Activated CD4-positive, alpha-beta T cell treated with anti-CD3 and anti-CD28 coated beads for 36 hours (primary cell): Measurements from ENCODE around the gene ARID4B. TPM values are rescaled to one million over a fixed set of nuclear protein-coding genes. Genes with fewer than 3 reads are reported as not detected.
"Not testable (repeated sequence)": the region's sequence is repeated elsewhere in the genome, so short reads cannot be mapped to it uniquely, and the experiment has no call there.

Experiments
- ATAC-seq: fragments of 200-7000 bp; cut with Tn5 transposase; one replicate; pipeline ENCODE4 v1.10.0; 2021; ENCODE audit warnings: mild to moderate bottlenecking, moderate library complexity
- CTCF ChIA-PET: fragments of 350-600 bp; sonication (Branson Sonifier 250); formaldehyde crosslinking; loops from one replicate; lab custom pipeline; 2021; ENCODE audit warnings: antibody characterized with exemption; lab: Charles Lee
- POLR2A ChIA-PET: fragments of 350-600 bp; sonication (Branson Sonifier 250); formaldehyde crosslinking; loops from one replicate; lab custom pipeline; 2021; ENCODE audit warnings: antibody characterized with exemption, inconsistent platforms; lab: Charles Lee
- DNase-seq: peaks from one replicate; pipeline ENCODE4 v3.0.0-alpha.2; 2020
- H3K27ac Mint-ChIP-seq: one replicate; pipeline ENCODE4 v1.8.0; 2021; ENCODE audit warnings: mixed read lengths
- H3K27me3 Mint-ChIP-seq: one replicate; pipeline ENCODE4 v1.8.0; 2021; ENCODE audit warnings: mixed read lengths
- H3K36me3 Mint-ChIP-seq: one replicate; pipeline ENCODE4 v1.8.0; 2021; ENCODE audit warnings: low read depth, mixed read lengths
- H3K4me1 Mint-ChIP-seq: one replicate; pipeline ENCODE4 v1.8.0; 2021; ENCODE audit warnings: mixed read lengths
- H3K4me3 Mint-ChIP-seq: one replicate; pipeline ENCODE4 v1.8.0; 2021; ENCODE audit warnings: mild to moderate bottlenecking, moderate library complexity, mixed read lengths
- H3K9me3 Mint-ChIP-seq: one replicate; pipeline ENCODE4 v1.8.0; 2021; ENCODE audit warnings: low read depth, mixed read lengths
- intact Hi-C, 2 experiments: fragments of 100-400 bp; cut with DNase I in 1 of 2; cut with micrococcal nuclease in 1 of 2; formaldehyde crosslinking; loops; one replicate each; pipeline versions ENCODE4 v1.14.2 to v1.15.1; 2022 to 2024; cut with DNase I, micrococcal nuclease
- total RNA-seq, 2 experiments: library from RNA; stranded (reverse); gene quantifications; one replicate each; pipeline ENCODE4 v1.2.3, GENCODE V29; 2021

The ARID4B gene
- total RNA-seq, 2 experiments from 2014 or later, result 38.6 to 42.9 TPM

GRCh38 chr1:235203428-235203827 lies 124.6 kb downstream of the ARID4B start:
- POLR2A ChIA-PET, result interaction anchor here (0.7 kb wide), 1 partner anchor 188 kb away, joined by 4 read pairs; no protein-coding TSS in a partner anchor
- ATAC-seq, result no peak
- peaks cover 29% of the 10 kb centered on the region for H3K4me1 Mint-ChIP-seq
- no peak overlapping the region for H3K4me3 Mint-ChIP-seq
- DNase-seq, result no peak
- CTCF ChIA-PET, result no interaction called here
- intact Hi-C loops, result no loop called here
- peaks cover 13% of the 10 kb centered on the region for H3K36me3 Mint-ChIP-seq
- H3K9me3 Mint-ChIP-seq, result no peaks in the 10 kb centered on the region
- no peak overlapping the region for H3K27ac Mint-ChIP-seq
- H3K27me3 Mint-ChIP-seq, result no peaks in the 10 kb centered on the region

DNA sequence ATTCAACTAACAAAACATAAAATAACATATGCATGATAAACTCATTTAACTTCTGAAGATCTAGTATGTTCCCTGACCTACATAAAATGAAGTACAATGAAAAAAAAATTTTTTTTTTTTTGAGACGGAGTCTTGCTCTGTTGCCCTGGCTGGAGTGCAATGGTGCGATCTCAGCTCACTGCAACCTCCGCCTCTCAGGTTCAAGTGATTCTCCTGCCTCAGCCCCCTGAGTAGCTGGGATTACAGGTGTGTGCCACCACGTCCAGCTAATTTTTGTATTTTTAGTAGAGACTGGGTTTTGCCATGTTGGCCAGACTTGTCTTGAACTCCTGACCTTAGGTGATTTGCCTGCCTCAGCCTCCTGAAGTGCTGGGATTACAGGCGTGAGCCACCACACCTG lies 125.5 kb downstream of the ARID4B start:
- POLR2A ChIA-PET, H3K27ac Mint-ChIP-seq, H3K27me3 Mint-ChIP-seq, ATAC-seq, H3K9me3 Mint-ChIP-seq, H3K4me3 Mint-ChIP-seq, DNase-seq, intact Hi-C loops: not testable (repeated sequence)
- Mint-ChIP-seq H3K4me1 (peaks cover 25% of the 10 kb centered on the region), H3K36me3 (peaks cover 13% of the 10 kb centered on the region)
- CTCF ChIA-PET, result interaction anchor here (0.6 kb wide), 1 partner anchor 215 kb away, joined by 3 read pairs; no protein-coding TSS in a partner anchor

GRCh38 chr1:235199441-235199840 lies 128.5 kb downstream of the ARID4B start:
- H3K27me3 Mint-ChIP-seq, result no peaks in the 10 kb centered on the region
- H3K9me3 Mint-ChIP-seq, result no peaks in the 10 kb centered on the region
- ATAC-seq (no peak), DNase-seq (no peak)
- intact Hi-C loops, result loop anchor here in 1 of 2 experiments (1.0 kb wide), 1 partner anchor 12 kb away; no protein-coding TSS in a partner anchor
- H3K4me3 Mint-ChIP-seq, result no peak overlapping the region
- CTCF ChIA-PET, result interaction anchor here (0.7 to 1.1 kb wide), 2 partner anchors 9 to 59 kb away, joined by 3 read pairs; no protein-coding TSS in a partner anchor
- H3K27ac Mint-ChIP-seq, result no peak overlapping the region
- peaks cover 8% of the 10 kb centered on the region for H3K36me3 Mint-ChIP-seq
- H3K4me1 Mint-ChIP-seq, result no peaks in the 10 kb centered on the region
- POLR2A ChIA-PET, result no interaction called here

- intact Hi-C loops, result no loop called here
- H3K27me3 Mint-ChIP-seq, result no peaks in the 10 kb centered on the region
- H3K4me3 Mint-ChIP-seq, result no peak overlapping the region
- H3K4me1 Mint-ChIP-seq, result peaks cover 11% of the 10 kb centered on the region
- H3K9me3 Mint-ChIP-seq, result no peaks in the 10 kb centered on the region
- DNase-seq (no peak), ATAC-seq (no peak)
- ChIA-PET CTCF (interaction anchor here (0.7 to 1.4 kb wide), 5 partner anchors 8 to 85 kb away, joined by 3 to 4 read pairs (median 3); no protein-coding TSS in a partner anchor), POLR2A (no interaction called here)
- peaks cover 39% of the 10 kb centered on the region for H3K36me3 Mint-ChIP-seq
- H3K27ac Mint-ChIP-seq, result no peak overlapping the region
These were observed 137.5 kb downstream of the ARID4B start for GRCh38 chr1:235190431-235190830.

DNA sequence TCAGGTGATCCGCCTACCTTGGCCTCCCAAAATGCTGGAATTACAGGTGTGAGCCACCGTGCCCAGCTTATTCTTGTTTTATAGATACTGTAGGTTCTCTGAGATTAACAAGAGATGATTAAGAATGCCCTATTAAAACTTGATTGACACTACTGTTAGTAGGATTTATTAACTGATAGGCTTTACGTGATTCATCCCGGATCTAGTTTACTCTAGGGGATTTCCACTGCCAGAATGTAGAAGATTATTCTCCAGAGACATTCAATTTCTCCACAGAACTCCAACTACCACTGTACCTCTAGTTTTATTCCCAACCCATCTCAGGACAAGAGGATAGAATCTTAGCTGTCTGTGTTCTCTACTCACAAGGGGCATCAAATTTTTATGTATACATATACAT lies 140.7 kb downstream of the ARID4B start:
- ChIA-PET CTCF (interaction anchor here (0.7 to 1.8 kb wide), 2 partner anchors 27 to 217 kb away, joined by 3 read pairs; partner anchors contain the start of gene RBM34), POLR2A (no interaction called here)
- ATAC-seq, result no peak
- H3K4me3 Mint-ChIP-seq, result no peak overlapping the region
- peaks cover 27% of the 10 kb centered on the region for H3K36me3 Mint-ChIP-seq
- H3K9me3 Mint-ChIP-seq, result no peaks in the 10 kb centered on the region
- no peak for DNase-seq
- intact Hi-C loops, result loop anchor here in 1 of 2 experiments (1.0 kb wide), 1 partner anchor 12 kb away; no protein-coding TSS in a partner anchor
- peaks cover 14% of the 10 kb centered on the region for H3K4me1 Mint-ChIP-seq
- H3K27me3 Mint-ChIP-seq, result no peaks in the 10 kb centered on the region
- no peak overlapping the region for H3K27ac Mint-ChIP-seq

DNA sequence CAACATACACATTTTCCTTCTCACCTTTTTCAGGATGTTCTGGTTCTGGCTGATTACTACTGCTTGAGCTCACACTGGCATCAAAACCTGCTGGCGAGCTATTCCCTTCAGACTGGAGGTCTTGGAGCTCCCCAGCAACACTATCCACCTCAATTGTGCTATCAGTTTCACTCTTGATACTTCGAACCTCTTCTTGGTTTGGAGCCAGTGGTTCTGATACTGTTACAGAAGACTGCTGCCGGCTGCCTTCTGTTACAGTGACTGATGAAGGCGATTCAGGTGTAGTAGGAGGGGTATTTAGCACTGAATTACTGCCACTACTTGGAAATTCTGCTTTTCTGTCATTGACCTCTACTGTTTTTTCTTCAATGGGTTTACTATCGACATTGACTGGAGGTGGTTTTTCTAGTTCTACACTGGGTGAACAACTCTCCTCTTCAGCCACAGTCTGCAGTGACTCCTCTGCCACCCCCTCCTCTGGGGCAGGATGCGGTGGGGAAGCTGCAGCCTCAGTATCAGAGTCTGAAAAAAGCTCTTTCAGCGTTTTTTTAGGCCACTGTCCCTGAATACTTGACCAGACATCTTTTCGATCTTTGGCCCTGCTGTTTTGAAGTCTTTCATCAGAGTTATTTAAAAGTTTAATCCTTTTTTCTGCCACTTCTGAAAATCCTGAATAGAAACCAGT lies 146.3 kb downstream of the ARID4B start:
- peaks cover 13% of the 10 kb centered on the region for H3K4me1 Mint-ChIP-seq
- POLR2A ChIA-PET, result interaction anchor here (0.5 kb wide), 1 partner anchor 75 kb away, joined by 3 read pairs; no protein-coding TSS in a partner anchor
- CTCF ChIA-PET, result interaction anchor here (0.6 to 1.8 kb wide), 5 partner anchors 9 to 235 kb away, joined by 3 to 4 read pairs (median 3); no protein-coding TSS in a partner anchor
- peaks cover 31% of the 10 kb centered on the region for H3K36me3 Mint-ChIP-seq
- no peak for DNase-seq
- no peak overlapping the region for H3K4me3 Mint-ChIP-seq
- intact Hi-C loops, result no loop called here
- no peaks in the 10 kb centered on the region for H3K27me3 Mint-ChIP-seq
- H3K9me3 Mint-ChIP-seq, result no peaks in the 10 kb centered on the region
- ATAC-seq, result peak; percentile 36
- peak overlapping the region; percentile 63 for H3K27ac Mint-ChIP-seq

- CTCF ChIA-PET, result interaction anchor here (0.6 to 1.8 kb wide), 4 partner anchors 9 to 118 kb away, joined by 3 to 4 read pairs (median 4); no protein-coding TSS in a partner anchor
- no peaks in the 10 kb centered on the region for H3K27me3 Mint-ChIP-seq
- H3K27ac Mint-ChIP-seq, result no peak overlapping the region
- peaks cover 13% of the 10 kb centered on the region for H3K4me1 Mint-ChIP-seq
- ATAC-seq (no peak), DNase-seq (no peak)
- intact Hi-C loops, result no loop called here
- no peak overlapping the region for H3K4me3 Mint-ChIP-seq
- POLR2A ChIA-PET, result interaction anchor here (0.5 kb wide), 1 partner anchor 74 kb away, joined by 3 read pairs; no protein-coding TSS in a partner anchor
- H3K9me3 Mint-ChIP-seq, result no peaks in the 10 kb centered on the region
- peaks cover 32% of the 10 kb centered on the region for H3K36me3 Mint-ChIP-seq
These were observed 147.0 kb downstream of the ARID4B start for GRCh38 chr1:235180916-235181460.

- Mint-ChIP-seq H3K4me3 (no peak overlapping the region), H3K27me3 (no peaks in the 10 kb centered on the region), H3K27ac (no peak overlapping the region), H3K9me3 (no peaks in the 10 kb centered on the region), H3K4me1 (peaks cover under 1% of the 10 kb centered on the region), H3K36me3 (peaks cover 46% of the 10 kb centered on the region)
- ATAC-seq (no peak), DNase-seq (no peak)
- POLR2A ChIA-PET, result no interaction called here
- CTCF ChIA-PET, result no interaction called here
- intact Hi-C loops, result no loop called here
These were observed 151.5 kb downstream of the ARID4B start for GRCh38 chr1:235176486-235176885.

DNA sequence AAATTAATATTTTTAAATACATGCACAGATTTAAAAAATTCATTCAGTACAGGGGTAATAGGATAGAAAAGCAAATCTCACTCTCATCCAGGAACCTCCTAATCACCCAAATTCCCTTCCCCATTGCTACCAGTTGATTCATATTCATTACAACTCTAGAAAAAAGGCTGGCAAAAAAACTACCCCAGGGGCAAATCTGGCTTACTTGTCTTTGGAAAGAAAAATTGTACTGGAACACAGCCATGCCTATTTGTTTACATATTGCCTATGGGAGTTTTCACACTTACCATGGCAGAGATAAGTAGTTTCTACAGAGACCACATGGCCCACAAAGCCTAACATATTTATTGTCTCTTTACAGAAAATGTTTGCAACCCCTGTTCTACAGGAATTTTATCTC lies 158.0 kb downstream of the ARID4B start:
- POLR2A ChIA-PET, result interaction anchor here (0.7 kb wide), 1 partner anchor 12 kb away, joined by 3 read pairs; no protein-coding TSS in a partner anchor
- H3K9me3 Mint-ChIP-seq, result no peaks in the 10 kb centered on the region
- H3K36me3 Mint-ChIP-seq, result peaks cover 25% of the 10 kb centered on the region
- intact Hi-C loops, result loop anchor here in 1 of 2 experiments (10.0 kb wide), 1 partner anchor 245 kb away; no protein-coding TSS in a partner anchor
- H3K4me3 Mint-ChIP-seq, result no peak overlapping the region
- no peaks in the 10 kb centered on the region for H3K27me3 Mint-ChIP-seq
- ATAC-seq (no peak), DNase-seq (no peak)
- H3K27ac Mint-ChIP-seq, result no peak overlapping the region
- H3K4me1 Mint-ChIP-seq, result no peaks in the 10 kb centered on the region
- CTCF ChIA-PET, result no interaction called here

GRCh38 chr1:235168375-235168774 lies 159.6 kb downstream of the ARID4B start:
- DNase-seq (no peak), ATAC-seq (no peak)
- no peaks in the 10 kb centered on the region for H3K27me3 Mint-ChIP-seq
- intact Hi-C loops, result loop anchor here in 1 of 2 experiments (10.0 kb wide), 1 partner anchor 246 kb away; no protein-coding TSS in a partner anchor
- POLR2A ChIA-PET, result interaction anchor here (0.6 kb wide), 2 partner anchors 13 to 46 kb away, joined by 3 read pairs; no protein-coding TSS in a partner anchor
- H3K4me3 Mint-ChIP-seq, result no peak overlapping the region
- no peak overlapping the region for H3K27ac Mint-ChIP-seq
- CTCF ChIA-PET, result interaction anchor here (0.6 to 1.1 kb wide), 3 partner anchors 17 to 248 kb away, joined by 3 read pairs; no protein-coding TSS in a partner anchor
- no peaks in the 10 kb centered on the region for H3K4me1 Mint-ChIP-seq
- peaks cover 17% of the 10 kb centered on the region for H3K36me3 Mint-ChIP-seq
- H3K9me3 Mint-ChIP-seq, result no peaks in the 10 kb centered on the region
